ENCODE results near the gene GGT5. TPM values are rescaled to one million over a fixed set of nuclear protein-coding genes. Genes with fewer than 3 reads are reported as not detected.
"Not testable (repeated sequence)": the region's sequence is repeated elsewhere in the genome, so short reads cannot be mapped to it uniquely, and the experiment has no call there.

Gene GGT5
- total RNA-seq, 1 donor from 2014 or later, result 4.9 TPM

DNA sequence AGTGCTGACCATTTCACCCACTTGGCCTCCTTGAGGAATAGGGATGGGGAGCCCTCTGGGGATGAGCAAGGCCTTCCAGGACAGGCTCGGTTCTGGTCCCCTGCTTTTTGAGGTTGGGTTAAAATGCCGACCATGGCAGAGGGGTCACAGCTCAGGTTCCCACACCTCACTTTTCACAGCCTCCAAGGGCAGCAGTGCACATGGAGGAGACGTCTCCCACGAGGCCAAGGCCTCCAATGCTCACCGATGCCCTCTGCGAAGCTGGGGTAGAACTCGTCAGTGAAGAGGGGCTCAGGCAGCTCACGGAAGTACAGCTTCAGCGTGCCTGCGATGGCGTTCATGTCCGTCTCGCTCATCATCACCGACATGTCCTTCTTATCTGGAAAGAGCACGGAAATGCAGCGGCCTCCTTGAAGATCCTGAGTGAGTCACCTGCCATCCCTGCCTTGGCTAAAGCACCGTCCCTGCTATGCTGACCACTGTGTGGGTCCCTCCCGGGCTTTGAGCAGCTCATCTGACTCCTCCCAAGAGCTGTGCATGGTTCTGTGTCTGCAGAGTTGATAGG, 17.4 kb upstream of the GGT5 start:
- not testable (repeated sequence) for DNase-seq

- DNase-seq, result peak; percentile 87
Observed at GRCh38 chr22:24259459-24259858, 14.6 kb upstream of the GGT5 start.

GRCh38 chr22:24256736-24257135, 11.9 kb upstream of the GGT5 start:
- not testable (repeated sequence) for DNase-seq

DNA sequence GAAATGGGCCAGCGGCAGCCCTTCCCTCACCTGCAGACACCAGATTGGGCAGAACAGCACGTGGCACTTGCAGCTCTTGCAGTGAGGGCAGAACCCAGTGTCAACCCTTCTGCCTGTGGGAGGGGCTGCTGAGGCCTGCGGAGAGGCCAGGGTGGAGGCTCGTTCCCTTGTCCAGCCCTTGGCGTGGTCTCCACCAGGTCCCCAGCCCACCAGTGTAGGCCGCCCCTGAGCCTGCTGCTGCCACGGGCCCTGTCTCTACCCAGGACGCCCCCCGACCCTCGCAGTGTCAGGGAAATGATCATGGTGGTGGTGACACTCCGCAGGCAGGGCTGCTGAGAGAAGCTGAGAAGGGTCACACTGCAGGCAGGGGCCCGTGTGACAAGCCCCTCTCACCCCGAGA, 11.3 kb upstream of the GGT5 start:
- DNase-seq, result not testable (repeated sequence)

GRCh38 chr22:24253126-24253525, 8.2 kb upstream of the GGT5 start:
- DNase-seq, result not testable (repeated sequence)

DNA sequence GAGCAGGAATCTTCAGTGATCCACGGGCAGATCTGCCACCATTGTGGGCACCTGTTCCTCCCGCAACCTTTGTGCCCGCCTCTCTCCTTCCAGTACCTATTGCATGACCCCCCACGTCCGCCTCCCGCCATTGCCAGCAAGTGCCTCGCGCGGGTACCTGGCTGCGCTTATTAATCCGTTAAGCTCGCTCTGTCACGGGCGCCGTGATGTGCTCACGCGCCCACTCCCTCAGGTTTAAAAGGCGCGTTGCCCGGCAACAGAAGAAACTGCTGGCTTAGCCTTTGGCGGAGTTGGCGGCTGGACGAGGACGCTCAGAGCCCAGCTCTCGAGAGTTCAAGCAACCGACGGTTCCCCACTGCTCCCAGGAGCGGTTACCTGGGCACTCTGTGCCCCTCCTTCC, 6.4 kb upstream of the GGT5 start:
- DNase-seq, result not testable (repeated sequence)

DNA sequence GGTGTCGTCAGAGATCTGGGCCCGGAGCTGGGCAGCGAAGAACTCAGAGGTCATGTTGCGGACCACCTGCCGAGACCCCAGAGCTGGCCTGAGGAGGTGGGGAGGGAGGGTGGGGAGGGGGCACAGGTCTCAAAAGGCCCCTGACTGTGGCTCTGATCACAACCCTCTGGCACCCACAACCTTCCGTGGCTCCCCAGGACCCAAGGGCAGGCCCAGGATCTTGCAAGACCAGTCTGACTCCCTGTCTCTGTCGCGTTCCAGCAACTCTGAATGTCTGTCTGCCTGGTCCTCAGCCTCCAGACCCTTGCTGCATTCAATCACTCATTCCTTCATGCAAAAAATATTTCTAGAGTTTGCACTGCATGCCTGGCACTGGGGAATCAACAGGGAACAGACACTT, 4.5 kb upstream of the GGT5 start:
- DNase-seq, result not testable (repeated sequence)

- DNase-seq, result not testable (repeated sequence)
Observed at GRCh38 chr22:24248611-24249010, 3.7 kb upstream of the GGT5 start.

DNA sequence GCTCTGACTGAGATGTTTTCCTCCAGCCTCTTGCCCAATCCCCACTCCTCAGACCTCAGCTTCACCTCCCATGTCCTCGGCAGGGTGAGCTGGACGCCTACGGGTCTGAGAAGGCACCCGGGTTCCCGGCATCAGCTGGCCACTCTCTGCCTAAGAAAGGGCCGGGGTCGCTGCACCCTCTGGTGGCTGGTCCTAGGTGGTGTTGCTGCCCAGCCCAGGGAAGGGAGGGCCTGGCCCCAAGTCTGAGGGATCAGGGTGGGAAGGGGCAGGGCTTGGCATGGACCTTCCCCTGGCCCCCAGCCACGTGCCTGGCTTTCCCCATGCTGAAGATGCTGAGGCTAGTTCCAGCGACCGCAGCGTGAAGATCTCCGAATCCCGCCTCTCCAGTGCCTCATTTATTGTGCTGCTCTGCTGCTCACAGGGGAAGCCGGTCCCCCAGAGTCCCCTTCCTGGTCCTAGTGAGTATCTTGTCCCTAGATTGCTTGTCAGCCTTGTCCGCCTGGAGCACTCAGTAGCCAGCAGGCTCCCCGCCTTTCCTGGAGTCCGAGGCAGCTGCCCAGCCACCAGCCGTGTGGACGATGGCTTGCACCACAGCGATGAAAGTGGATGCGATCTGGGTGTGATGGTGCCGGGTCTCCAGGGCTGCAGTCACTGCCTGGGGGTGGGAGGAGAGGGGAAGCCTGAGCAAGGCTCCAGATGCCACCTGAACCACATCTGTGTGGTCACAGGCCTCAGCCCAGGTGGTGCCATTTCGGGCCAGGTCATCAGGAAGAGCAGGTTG, 2.9 kb upstream of the GGT5 start:
- peak; percentile 92 for DNase-seq

DNA sequence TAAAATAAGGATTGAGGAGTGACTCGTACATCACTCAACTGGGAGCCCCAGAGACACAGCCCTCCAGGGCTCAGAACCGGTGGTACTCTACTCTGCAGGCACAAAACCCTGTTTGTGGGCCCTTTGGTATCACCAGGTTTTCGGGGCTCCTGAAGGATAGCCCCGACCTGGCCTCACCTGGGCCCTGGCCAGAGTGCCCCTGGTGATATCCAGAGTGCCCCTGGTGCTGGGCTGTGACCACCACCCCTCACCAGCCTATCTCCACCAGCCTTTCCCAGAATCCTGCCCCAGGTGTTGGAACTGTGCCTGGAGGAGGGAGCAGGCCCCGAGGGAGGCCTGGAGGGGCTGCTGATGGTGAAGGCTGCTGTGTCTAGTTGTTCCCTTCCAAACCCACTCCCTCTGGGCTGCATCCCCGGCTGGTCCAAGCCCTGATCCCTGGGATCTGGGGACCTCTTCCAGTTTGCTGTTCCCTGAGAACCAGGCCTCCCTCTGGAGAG, 2.2 kb upstream of the GGT5 start:
- no peak for DNase-seq

- peak; percentile 71 for DNase-seq
Observed at GRCh38 chr22:24245584-24246561, 991 bp upstream of the GGT5 start.

GRCh38 chr22:24244144-24244787, 616 bp downstream of the GGT5 start:
- DNase-seq, result peak; percentile 29

GRCh38 chr22:24243417-24243816, 1.5 kb downstream of the GGT5 start:
- DNase-seq, result peak; percentile 28

- not testable (repeated sequence) for DNase-seq
Observed at GRCh38 chr22:24240985-24241692, 3.7 kb downstream of the GGT5 start.

GRCh38 chr22:24240381-24240780, 4.5 kb downstream of the GGT5 start:
- DNase-seq, result no peak

DNA sequence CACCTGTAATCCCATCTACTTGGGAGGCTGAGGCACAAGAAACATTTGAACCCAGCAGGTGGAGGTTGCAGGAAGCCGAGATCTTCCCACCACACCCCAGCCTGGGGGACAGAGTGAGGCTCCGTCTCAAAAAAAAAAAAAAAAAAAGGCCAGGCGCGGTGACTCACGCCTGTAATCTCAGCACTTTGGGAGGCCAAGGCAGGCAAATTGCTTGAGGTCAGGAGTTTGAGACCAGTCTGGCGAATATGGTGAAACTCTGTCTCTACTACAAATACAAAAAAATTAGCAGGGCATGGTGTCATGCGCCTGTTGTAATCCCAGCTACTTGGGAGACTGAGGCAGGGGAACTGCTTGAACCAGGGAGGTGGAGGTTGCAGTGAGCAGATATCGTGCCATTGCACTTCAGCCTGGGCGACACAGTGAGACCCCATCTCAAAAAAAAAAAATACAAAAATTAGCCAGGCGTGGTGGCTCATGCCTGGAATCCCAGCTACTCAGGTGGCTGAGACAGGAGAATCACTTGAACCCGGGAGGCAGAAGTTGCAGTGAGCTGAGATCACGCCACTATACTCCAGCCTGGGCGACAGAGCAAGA, 6.7 kb downstream of the GGT5 start:
- not testable (repeated sequence) for DNase-seq

GRCh38 chr22:24236656-24237055, 8.2 kb downstream of the GGT5 start:
- peak; percentile 35 for DNase-seq

DNA sequence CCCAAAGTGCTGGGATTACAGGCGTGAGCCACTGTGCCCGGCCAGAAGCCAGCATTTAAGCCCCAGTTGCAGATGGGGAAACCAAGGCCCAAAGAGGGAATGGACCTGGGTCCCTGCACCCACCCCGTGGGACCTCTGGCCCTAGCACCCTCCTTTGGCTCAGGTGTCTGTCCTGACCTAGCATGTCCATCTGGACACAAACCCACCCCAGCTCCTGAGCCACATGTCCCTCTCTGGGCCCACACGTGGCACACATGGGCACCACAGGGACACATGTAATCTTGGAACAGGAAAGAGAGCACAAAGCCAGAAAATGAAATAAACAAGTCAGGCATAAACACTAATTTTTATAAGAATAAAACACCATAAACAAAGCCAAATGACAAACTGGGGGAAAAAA, 9.6 kb downstream of the GGT5 start:
- DNase-seq, result no peak

DNA sequence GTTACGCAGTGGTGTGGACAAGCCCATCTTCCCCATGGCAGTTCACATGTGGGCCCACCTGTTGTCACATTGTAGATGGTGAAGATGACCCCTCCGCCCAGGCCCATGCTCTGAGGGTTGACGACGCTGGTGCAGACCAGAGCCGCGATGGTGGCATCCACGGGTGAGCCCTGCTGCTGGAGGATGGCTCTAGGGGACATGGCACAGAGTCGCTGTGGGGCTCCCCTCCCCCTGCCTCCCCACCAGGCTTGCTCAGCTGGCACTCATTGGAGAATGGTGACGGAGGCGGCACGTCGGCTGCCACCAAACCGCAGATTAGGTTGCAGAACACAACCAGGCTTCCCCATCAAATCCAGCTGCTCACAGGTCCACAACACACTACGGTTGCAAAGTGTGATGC, 11.1 kb downstream of the GGT5 start:
- no peak for DNase-seq

GRCh38 chr22:24233235-24233634, 11.6 kb downstream of the GGT5 start:
- DNase-seq, result no peak

DNA sequence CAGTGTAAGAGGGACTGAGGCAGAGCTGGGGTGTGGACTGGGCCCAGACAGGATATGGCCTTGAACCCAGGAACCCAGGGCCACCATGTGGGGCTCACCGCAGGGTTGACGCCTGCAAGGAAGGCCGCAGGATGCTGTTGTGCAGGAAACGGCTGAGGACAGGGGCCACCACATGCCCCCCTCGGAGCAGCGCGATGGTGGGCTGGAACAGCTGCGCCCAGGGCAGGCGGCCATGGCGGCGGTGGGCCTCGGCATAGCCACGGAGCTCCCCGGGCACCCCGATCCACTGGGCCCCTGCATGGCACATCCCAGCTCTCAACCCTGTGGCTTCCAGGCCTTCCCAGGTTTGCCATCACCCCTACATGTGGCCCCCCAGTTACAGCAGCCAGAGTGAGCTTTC, 12.2 kb downstream of the GGT5 start:
- no peak for DNase-seq
